Astrocyte of the spinal cord (primary cell): Measurements from ENCODE around the gene DCLK1.

Source experiments
- DNase-seq: peaks from one replicate; pipeline ENCODE4 v3.0.0; 2011; ENCODE audit warnings: low read depth, low spot score
- H3K4me3 ChIP-seq: 2 replicates; pipeline ENCODE4 v1.5.1; 2011; ENCODE audit warnings: low read depth, mild to moderate bottlenecking, low read length, moderate library complexity
- in situ Hi-C: cut with HindIII; loops from 2 replicates; pipeline ENCODE4 v1.10.0; 2017; ENCODE audit warnings: low sequenced_read_pairs
- TF ChIP-seq, protein P1 (sequence below): IDR thresholded peaks from 2 replicates; pipeline ENCODE4 v1.5.1; 2012; ENCODE audit warnings: low read depth, mild to moderate bottlenecking, low read length, inconsistent platforms

The DCLK1 gene

DNA sequence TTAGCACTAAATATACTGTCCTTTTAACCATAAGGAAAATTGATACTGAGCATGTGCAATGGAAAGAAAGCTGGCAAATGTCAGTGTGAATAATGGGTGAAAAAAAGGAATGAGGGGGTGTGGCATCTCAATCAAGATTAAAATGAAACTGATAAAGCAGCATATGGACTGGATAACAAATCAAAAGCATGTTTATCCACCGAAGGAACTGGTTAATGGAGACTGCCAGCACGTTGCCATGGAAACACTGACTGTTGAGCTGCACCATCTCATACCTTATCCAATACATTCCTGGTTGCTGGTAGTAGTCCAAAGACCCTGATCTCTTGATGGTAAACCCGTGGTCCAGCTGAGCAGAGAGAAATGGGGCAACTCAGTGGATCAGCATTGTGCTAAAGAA is 343.2 kb downstream of the DCLK1 start:
- no peak overlapping the region for H3K4me3 ChIP-seq
- in situ Hi-C loops: no loop called here
- no peak for DNase-seq
- TF ChIP-seq, protein P1, sequence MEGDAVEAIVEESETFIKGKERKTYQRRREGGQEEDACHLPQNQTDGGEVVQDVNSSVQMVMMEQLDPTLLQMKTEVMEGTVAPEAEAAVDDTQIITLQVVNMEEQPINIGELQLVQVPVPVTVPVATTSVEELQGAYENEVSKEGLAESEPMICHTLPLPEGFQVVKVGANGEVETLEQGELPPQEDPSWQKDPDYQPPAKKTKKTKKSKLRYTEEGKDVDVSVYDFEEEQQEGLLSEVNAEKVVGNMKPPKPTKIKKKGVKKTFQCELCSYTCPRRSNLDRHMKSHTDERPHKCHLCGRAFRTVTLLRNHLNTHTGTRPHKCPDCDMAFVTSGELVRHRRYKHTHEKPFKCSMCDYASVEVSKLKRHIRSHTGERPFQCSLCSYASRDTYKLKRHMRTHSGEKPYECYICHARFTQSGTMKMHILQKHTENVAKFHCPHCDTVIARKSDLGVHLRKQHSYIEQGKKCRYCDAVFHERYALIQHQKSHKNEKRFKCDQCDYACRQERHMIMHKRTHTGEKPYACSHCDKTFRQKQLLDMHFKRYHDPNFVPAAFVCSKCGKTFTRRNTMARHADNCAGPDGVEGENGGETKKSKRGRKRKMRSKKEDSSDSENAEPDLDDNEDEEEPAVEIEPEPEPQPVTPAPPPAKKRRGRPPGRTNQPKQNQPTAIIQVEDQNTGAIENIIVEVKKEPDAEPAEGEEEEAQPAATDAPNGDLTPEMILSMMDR: no peak

DNA sequence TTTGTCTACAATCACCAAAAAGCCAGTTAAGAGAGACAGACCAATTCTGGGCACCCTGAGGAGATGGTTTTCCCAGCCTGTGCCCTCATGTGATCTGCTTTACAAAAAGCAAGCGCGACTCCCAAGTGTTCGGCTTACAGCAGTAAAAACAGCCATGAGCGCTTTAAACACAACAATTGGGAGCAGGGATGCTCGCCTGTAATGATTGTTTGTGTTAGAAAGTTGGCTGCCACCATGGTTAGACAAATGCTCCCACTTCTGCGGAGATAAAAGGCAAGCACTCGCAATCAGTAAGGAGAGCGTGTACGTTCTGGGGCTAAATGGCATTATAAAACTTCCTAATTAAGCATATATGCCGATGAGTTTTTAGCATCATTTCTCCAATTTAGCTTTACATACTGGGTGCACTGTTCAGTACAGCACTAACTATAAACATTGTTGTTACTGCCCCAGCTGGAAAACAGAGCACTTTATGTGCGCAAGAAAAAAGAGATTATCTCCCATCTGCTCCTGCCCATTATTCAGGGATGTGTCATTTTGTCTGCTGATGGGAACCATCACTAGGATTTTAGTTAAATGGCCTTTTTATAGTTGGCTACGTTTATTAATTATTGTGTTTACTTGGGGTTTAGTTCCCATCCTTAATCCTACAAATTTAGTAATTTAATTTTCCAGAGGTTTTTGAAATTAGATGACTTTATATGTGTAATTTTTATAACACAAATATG is 345.4 kb downstream of the DCLK1 start:
- in situ Hi-C loops: no loop called here
- TF ChIP-seq, protein P1: no peak
- no peak overlapping the region for H3K4me3 ChIP-seq
- no peak for DNase-seq

DNA sequence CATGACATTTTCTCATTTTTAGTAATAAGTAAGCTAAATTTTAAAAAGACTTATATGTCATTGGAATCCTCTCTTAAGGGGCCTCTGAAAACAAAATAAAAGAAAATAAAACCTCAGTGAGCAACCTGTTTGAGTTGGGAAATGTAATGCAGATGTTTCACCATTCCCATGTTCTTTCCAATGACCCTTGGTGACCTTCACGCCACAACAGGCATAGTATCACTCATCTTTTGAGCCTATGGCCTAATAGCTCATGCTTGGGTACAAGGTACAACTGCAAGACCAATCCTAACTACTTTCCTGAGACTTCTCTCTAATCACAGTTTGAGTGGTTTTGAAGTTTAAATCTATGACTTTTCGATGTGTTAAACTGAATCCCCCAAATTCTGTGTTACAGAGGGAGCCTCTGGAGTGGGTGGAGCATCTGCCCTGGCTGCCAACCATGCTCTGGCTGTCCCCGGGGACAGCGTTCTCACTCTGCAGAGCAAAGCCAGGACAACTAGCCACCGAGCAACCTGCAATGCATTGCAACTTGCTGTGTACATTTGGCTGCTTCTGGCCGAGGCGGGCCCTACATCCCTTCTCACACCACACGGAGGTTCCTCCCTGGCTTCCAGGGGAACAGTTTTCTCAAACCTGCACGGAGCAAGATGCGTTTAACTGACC is 346.8 kb downstream of the DCLK1 start:
- in situ Hi-C loops: no loop called here

DNA sequence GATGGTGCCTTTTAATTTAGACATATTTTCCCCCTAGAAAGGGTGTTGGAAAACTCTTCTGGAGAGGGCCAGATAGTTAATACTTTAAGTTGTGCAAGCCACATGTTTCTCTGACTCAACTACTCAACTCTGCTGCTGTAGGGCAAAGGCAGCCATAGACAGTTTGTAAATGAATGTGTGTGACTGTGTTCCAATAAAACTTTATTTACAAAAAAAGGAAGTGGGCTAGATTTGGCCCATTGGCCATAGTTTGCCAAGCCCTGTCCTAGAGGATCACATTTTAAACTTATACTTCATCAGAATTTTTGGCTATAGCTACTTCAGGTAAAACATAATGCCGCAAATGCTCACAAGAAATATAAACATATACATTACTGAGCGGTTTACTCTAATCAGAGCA is 348.4 kb downstream of the DCLK1 start:
- TF ChIP-seq, protein P1: no peak
- in situ Hi-C loops: no loop called here

More for the DNA sequence above, 346.8 kb downstream of the DCLK1 start:
- DNase-seq: no peak
- no peak overlapping the region for H3K4me3 ChIP-seq
- TF ChIP-seq, protein P1: no peak

DNA sequence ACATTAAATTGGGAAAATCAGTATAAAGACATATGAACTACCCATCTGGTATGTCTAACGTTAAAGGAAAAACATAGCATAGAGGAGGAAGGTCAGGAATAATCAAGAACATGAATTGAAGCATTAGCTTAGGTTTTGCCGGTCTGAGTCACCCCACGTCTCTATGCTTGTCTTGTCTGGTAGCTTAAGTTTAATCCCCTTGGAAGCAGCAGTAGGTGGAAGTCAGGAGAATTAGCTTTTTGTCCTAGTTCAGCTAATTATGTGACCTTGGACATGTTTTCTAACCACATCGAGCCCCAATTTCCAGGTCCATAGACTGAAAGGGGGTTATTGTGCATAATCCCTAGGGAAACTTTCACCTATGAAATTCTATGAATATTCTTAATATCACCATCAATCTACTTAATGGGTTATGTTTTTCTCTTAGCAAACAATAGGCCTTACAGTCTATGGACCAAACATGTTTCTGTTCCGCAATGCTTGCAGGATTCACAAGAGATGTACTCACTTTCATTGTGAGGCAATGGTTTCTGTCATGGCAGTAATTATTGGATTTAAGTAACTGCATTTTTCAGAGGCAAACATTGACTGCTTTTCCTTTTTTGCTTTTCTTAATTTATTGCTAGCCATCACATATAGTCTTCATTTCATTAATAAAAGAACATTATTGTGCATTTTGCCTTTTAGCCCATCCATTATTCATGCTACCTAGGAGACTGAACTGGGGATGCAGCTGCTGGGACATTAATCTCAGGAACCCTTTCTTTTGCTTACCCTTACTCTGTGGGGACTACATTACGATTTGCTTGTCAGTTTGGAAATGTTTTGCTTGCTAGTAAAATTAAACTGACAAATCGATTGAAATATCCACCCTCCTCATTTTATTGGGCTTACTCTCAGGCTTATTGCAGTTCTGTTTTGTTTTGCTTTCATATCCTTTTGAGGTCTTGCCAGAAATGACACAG is 349.9 kb downstream of the DCLK1 start:
- no peak for DNase-seq
- TF ChIP-seq, protein P1: no peak
- H3K4me3 ChIP-seq: no peak overlapping the region
- in situ Hi-C loops: no loop called here

More for the DNA sequence above, 348.4 kb downstream of the DCLK1 start:
- H3K4me3 ChIP-seq: no peak overlapping the region
- DNase-seq: no peak

DNA sequence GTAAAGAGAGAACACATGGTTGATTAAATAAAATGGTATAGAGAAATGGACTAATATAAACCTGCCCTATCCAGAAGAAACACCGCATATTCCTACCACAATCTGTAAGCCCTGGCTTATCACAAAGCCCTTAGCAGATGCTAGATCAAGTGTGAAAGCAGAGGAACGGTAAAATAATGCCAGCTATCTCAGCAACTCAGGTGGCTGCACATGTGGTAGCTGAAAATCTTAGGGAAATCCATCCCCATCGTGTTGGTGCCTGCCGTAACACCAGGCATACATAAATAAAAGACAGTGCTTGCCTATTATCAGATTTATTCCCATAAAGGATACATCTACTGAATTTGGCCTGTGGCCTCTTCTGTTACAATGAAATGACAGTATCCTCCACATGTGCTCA is 350.6 kb downstream of the DCLK1 start:
- TF ChIP-seq, protein P1: no peak
- in situ Hi-C loops: no loop called here
- H3K4me3 ChIP-seq: no peak overlapping the region
- no peak for DNase-seq
